HEK293T (cell line): ENCODE data around the gene ROPN1L.

Experiments used
- ELF4 ChIP-seq: fragments of 450-650 bp; IDR thresholded peaks from 2 replicates; pipeline ENCODE4 v1.6.1; 2017; ENCODE audit warnings: antibody characterized with exemption
- FOXA1 ChIP-seq: fragments of 450-650 bp; IDR thresholded peaks from 2 replicates; pipeline ENCODE4 v1.6.1; 2016; ENCODE audit warnings: mild to moderate bottlenecking
- FOXM1 ChIP-seq: fragments of 450-650 bp; IDR thresholded peaks from 2 replicates; pipeline ENCODE4 v1.6.1; 2017; ENCODE audit warnings: mild to moderate bottlenecking, borderline replicate concordance
- LEF1 ChIP-seq: fragments of 450-650 bp; IDR thresholded peaks from 2 replicates; pipeline ENCODE4 v1.6.1; 2017; ENCODE audit warnings: mild to moderate bottlenecking, borderline replicate concordance
- NFRKB ChIP-seq: fragments of 450-650 bp; IDR thresholded peaks from 2 replicates; pipeline ENCODE4 v1.6.1; 2016; ENCODE audit warnings: mild to moderate bottlenecking, moderate library complexity
- SP1 ChIP-seq: fragments of 450-650 bp; IDR thresholded peaks from 2 replicates; pipeline ENCODE4 v1.6.1; 2017
- SUZ12 ChIP-seq: fragments of 450-650 bp; IDR thresholded peaks from 2 replicates; pipeline ENCODE4 v1.6.1; 2016; ENCODE audit warnings: mild to moderate bottlenecking
- TARDBP ChIP-seq: fragments of 450-650 bp; IDR thresholded peaks from 2 replicates; pipeline ENCODE4 v1.6.1; 2016
- ZNF384 ChIP-seq: fragments of 450-650 bp; IDR thresholded peaks from 2 replicates; pipeline ENCODE4 v1.6.1; 2016

DNA sequence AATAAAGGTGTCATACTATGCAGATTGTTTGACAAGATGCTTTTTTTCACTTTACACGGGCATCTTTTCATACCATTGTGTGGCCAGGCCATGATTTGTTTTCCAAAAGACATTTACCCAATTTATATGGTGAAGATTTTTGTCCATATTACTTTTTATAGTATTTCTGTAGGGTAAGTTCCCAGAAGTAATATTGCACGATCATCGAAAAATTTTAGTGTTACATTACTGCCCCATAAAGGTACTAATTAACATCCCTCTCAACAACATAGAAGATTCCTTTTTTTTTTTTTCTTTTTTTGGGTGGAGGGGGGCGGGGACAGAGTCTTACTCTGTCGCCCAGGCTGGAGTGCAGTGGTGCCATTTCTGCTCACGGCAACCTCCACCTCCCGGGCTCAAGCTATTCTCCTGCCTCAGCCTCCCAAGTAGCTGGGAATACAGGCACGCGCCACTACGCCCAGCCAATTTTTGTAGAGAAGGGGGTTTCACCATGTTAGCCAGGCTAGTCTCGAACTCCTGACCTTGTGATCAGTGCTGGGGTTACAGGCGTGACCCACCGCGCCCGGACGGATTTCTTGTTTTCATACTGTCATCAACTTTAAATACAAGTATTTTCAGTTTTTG, 1.2 kb upstream of the ROPN1L start:
- TF ChIP-seq SUZ12, result no peak
- TF ChIP-seq SP1, result no peak
- TF ChIP-seq TARDBP, result no peak
- no peak for TF ChIP-seq FOXA1
- TF ChIP-seq LEF1, result no peak
- TF ChIP-seq ELF4, result no peak
- no peak for TF ChIP-seq FOXM1
- TF ChIP-seq ZNF384, result no peak
- TF ChIP-seq NFRKB, result no peak
